Thoracic aorta (tissue), 2 donors: ENCODE measurements around the gene REPS2. TPM values are rescaled to one million over a fixed set of nuclear protein-coding genes. Genes with fewer than 3 reads are reported as not detected.
"Not testable (repeated sequence)": the region's sequence is repeated elsewhere in the genome, so short reads cannot be mapped to it uniquely, and the experiment has no call there.

Experiments used
- ATAC-seq: fragments of 150-250 bp; one replicate; pipeline ENCODE4 v1.8.0; 2017; ENCODE audit warnings: low read depth; ENCODE audit not compliant: insufficient number of reproducible peaks, low FRiP score
- DNase-seq: peaks from one replicate; pipeline ENCODE4 v3.0.0-alpha.2; 2020; ENCODE audit warnings: low spot score
- H3K27ac ChIP-seq, 2 donors: fragments of 200-600 bp; sonication (generic); 1 replicate in 1 of 2; 2 replicates in 1 of 2; pipeline ENCODE4 v1.5.1; 2016; ENCODE audit warnings: mild to moderate bottlenecking in 2 of 2, moderate library complexity in 2 of 2
- H3K27me3 ChIP-seq: fragments of 200-600 bp; sonication (generic); replicated peaks from 2 replicates; pipeline ENCODE4 v1.6.0; 2016; ENCODE audit warnings: mild to moderate bottlenecking; ENCODE audit not compliant: insufficient read depth
- H3K36me3 ChIP-seq: fragments of 200-600 bp; sonication (generic); one replicate; pipeline ENCODE4 v1.5.1; 2016
- H3K4me1 ChIP-seq, 2 donors: fragments of 200-600 bp; sonication (generic); 1 replicate in 1 of 2; 2 replicates in 1 of 2; pipeline versions ENCODE4 v1.5.1 to v1.6.0; 2016; ENCODE audit warnings: low read depth in 2 of 2, mild to moderate bottlenecking in 1 of 2; ENCODE audit not compliant: control insufficient read depth in 1 of 2
- H3K4me3 ChIP-seq: fragments of 200-600 bp; sonication (generic); 2 replicates; pipeline ENCODE4 v1.5.1; 2016; ENCODE audit warnings: mild to moderate bottlenecking
- H3K9me3 ChIP-seq: fragments of 200-600 bp; sonication (generic); 2 replicates; pipeline ENCODE4 v1.5.1; 2016
- total RNA-seq, 2 donors: library from RNA; depleted of rRNA; stranded (reverse); fragments of >200 nt; gene quantifications; one replicate each; pipeline versions ENCODE4 v1.1.0 to v1.2.3, GENCODE V29; 2016
- TF ChIP-seq, protein P1 (sequence below): fragments of 200-600 bp; sonication (generic); IDR thresholded peaks from one replicate; pipeline ENCODE4 v1.5.1; 2019; ENCODE audit warnings: antibody characterized with exemption

Gene REPS2
- total RNA-seq, 2 donors from 2014 or later = 4.9 to 22.9 TPM

DNA sequence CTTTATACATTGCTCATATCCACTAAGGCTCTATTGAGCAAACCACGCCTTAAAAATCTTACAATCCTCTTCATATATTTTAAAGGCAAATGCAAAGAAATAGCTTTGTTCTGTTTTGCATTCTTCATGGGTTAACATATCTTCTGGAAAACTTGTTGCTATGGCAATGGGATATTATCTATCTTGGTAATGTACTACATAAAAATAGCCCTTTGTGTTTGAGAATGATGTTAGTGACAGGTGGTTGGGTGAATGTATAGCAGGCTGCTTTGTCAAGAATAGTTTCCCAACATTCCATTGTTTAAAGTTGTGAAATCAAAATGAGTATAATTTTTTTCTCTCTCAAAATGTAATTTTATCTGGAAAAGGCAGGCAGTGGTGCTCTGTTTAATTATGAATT, 16.8 kb downstream of the REPS2 start:
- H3K4me1 ChIP-seq = no peaks in the 10 kb centered on the region
- no peaks in the 10 kb centered on the region for H3K27me3 ChIP-seq
- DNase-seq = no peak
- H3K9me3 ChIP-seq = no peaks in the 10 kb centered on the region
- H3K36me3 ChIP-seq = no peaks in the 10 kb centered on the region
- ATAC-seq = no peak
- TF ChIP-seq, protein P1, sequence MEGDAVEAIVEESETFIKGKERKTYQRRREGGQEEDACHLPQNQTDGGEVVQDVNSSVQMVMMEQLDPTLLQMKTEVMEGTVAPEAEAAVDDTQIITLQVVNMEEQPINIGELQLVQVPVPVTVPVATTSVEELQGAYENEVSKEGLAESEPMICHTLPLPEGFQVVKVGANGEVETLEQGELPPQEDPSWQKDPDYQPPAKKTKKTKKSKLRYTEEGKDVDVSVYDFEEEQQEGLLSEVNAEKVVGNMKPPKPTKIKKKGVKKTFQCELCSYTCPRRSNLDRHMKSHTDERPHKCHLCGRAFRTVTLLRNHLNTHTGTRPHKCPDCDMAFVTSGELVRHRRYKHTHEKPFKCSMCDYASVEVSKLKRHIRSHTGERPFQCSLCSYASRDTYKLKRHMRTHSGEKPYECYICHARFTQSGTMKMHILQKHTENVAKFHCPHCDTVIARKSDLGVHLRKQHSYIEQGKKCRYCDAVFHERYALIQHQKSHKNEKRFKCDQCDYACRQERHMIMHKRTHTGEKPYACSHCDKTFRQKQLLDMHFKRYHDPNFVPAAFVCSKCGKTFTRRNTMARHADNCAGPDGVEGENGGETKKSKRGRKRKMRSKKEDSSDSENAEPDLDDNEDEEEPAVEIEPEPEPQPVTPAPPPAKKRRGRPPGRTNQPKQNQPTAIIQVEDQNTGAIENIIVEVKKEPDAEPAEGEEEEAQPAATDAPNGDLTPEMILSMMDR = no peak
- no peak overlapping the region for H3K4me3 ChIP-seq
- no peak overlapping the region for H3K27ac ChIP-seq

DNA sequence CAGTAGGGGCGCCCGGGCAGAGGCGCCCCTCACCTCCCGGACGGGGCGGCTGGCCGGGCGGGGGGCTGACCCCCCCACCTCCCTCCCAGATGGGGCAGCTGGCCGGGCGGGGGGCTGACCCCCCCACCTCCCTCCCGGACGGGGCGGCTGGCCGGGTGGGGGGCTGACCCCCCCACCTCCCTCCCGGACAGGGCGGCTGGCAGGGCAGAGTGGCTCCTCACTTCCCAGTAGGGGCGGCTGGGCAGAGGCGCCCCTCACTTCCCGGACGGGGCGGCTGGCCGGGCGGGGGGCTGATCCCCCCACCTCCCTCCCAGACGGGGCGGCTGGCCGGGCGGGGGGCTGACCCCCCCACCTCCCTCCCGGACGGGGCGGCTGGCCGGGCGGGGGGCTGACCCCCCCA, 18.5 kb downstream of the REPS2 start:
- DNase-seq, H3K36me3 ChIP-seq, H3K27ac ChIP-seq, H3K4me3 ChIP-seq, H3K27me3 ChIP-seq, H3K9me3 ChIP-seq, H3K4me1 ChIP-seq, ATAC-seq: not testable (repeated sequence)

GRCh38 chrX:16966752-16967448, 20.4 kb downstream of the REPS2 start:
- Histone ChIP-seq H3K27ac (no peak overlapping the region), H3K36me3 (no peaks in the 10 kb centered on the region), H3K27me3 (no peaks in the 10 kb centered on the region), H3K9me3 (no peaks in the 10 kb centered on the region), H3K4me3 (no peak overlapping the region), H3K4me1 (no peaks in the 10 kb centered on the region)
- ATAC-seq (no peak), DNase-seq (no peak)
- TF ChIP-seq, protein P1 = no peak

- not testable (repeated sequence) for H3K27ac ChIP-seq, DNase-seq, H3K4me3 ChIP-seq, H3K4me1 ChIP-seq, ATAC-seq, H3K36me3 ChIP-seq, H3K9me3 ChIP-seq, H3K27me3 ChIP-seq
These were observed 22.3 kb downstream of the REPS2 start for GRCh38 chrX:16968753-16969152.

GRCh38 chrX:16970977-16971376, 24.5 kb downstream of the REPS2 start:
- TF ChIP-seq, protein P1 = no peak
- Histone ChIP-seq H3K27me3 (no peaks in the 10 kb centered on the region), H3K27ac (no peak overlapping the region), H3K36me3 (no peaks in the 10 kb centered on the region), H3K9me3 (no peaks in the 10 kb centered on the region), H3K4me3 (no peak overlapping the region), H3K4me1 (no peaks in the 10 kb centered on the region)
- DNase-seq (no peak), ATAC-seq (no peak)

GRCh38 chrX:16971694-16972093, 25.2 kb downstream of the REPS2 start:
- TF ChIP-seq, protein P1 = no peak
- DNase-seq (no peak), ATAC-seq (no peak)
- no peak overlapping the region for H3K27ac ChIP-seq
- no peaks in the 10 kb centered on the region for H3K27me3 ChIP-seq
- H3K9me3 ChIP-seq = no peaks in the 10 kb centered on the region
- H3K4me3 ChIP-seq = no peak overlapping the region
- no peaks in the 10 kb centered on the region for H3K4me1 ChIP-seq
- no peaks in the 10 kb centered on the region for H3K36me3 ChIP-seq
